ENCODE data around the gene LCN12.

Gene LCN12

GRCh38 chr9:136949817-136950655, 2.0 kb upstream of the LCN12 start:
- Histone ChIP-seq H3K9ac (ENCODE audit: low read length) (peak overlapping the region; percentile 62), H3K27ac (ENCODE audit: low read depth, low read length) (peak overlapping the region; percentile 22), H2BK15ac (replicated peaks; ENCODE audit: low read depth) (no peak overlapping the region), H3K36me3 (ENCODE audit: control insufficient read depth, insufficient read depth, low read length) (no peaks in the 10 kb centered on the region), H3K18ac (ENCODE audit: low read length) (no peak overlapping the region), H3K4me1 (ENCODE audit: control insufficient read depth, low read depth, low read length) (no peaks in the 10 kb centered on the region), H2AK5ac (ENCODE audit: low read length) (no peak overlapping the region), H3K79me1 (ENCODE audit: low read length) (no peaks in the 10 kb centered on the region), H3K4ac (ENCODE audit: low read depth, low read length) (peak overlapping the region; percentile 8), H3K23ac (ENCODE audit: low read length) (no peak overlapping the region), H2BK5ac (ENCODE audit: low read length) (no peak overlapping the region), H4K8ac (ENCODE audit: low read depth, low read length) (no peak overlapping the region), H3K56ac (ENCODE audit: low read length) (peak overlapping the region; percentile 85), H3K4me3 (ENCODE audit: low read length) (no peak overlapping the region), H3K4me2 (ENCODE audit: low read length) (peak overlapping the region; percentile 73), H3K27me3 (ENCODE audit: insufficient read depth, low read length, poor library complexity) (no peaks in the 10 kb centered on the region), H3K79me2 (ENCODE audit: control insufficient read depth, insufficient read depth, low read length) (no peaks in the 10 kb centered on the region), H2BK120ac (ENCODE audit: low read depth, low read length) (no peak overlapping the region), H4K5ac (ENCODE audit: low read length) (no peak overlapping the region)
- no CpG with 5 or more reads among the region's 63 CpGs for WGBS (ENCODE audit: extremely low coverage, insufficient coverage, low lambda C conversion rate)
- peak; percentile 94 for DNase-seq

GRCh38 chr9:136950656-136951276, 1.3 kb upstream of the LCN12 start:
- Histone ChIP-seq H2BK120ac (ENCODE audit: low read depth, low read length) (no peak overlapping the region), H3K4me2 (ENCODE audit: low read length) (no peak overlapping the region), H3K4me1 (ENCODE audit: control insufficient read depth, low read depth, low read length) (no peaks in the 10 kb centered on the region), H3K27me3 (ENCODE audit: insufficient read depth, low read length, poor library complexity) (no peaks in the 10 kb centered on the region), H2BK5ac (ENCODE audit: low read length) (no peak overlapping the region), H4K5ac (ENCODE audit: low read length) (no peak overlapping the region), H3K23ac (ENCODE audit: low read length) (no peak overlapping the region), H3K4me3 (ENCODE audit: low read length) (no peak overlapping the region), H4K8ac (ENCODE audit: low read depth, low read length) (no peak overlapping the region), H3K56ac (ENCODE audit: low read length) (peak overlapping the region; percentile 80), H2BK15ac (replicated peaks; ENCODE audit: low read depth) (no peak overlapping the region), H3K79me2 (ENCODE audit: control insufficient read depth, insufficient read depth, low read length) (no peaks in the 10 kb centered on the region), H2AK5ac (ENCODE audit: low read length) (no peak overlapping the region), H3K36me3 (ENCODE audit: control insufficient read depth, insufficient read depth, low read length) (no peaks in the 10 kb centered on the region), H3K79me1 (ENCODE audit: low read length) (no peaks in the 10 kb centered on the region), H3K4ac (ENCODE audit: low read depth, low read length) (peak overlapping the region; percentile 8), H3K27ac (ENCODE audit: low read depth, low read length) (no peak overlapping the region), H3K18ac (ENCODE audit: low read length) (no peak overlapping the region), H3K9ac (ENCODE audit: low read length) (peak overlapping the region; percentile 62)
- WGBS (ENCODE audit: extremely low coverage, insufficient coverage, low lambda C conversion rate) = no CpG with 5 or more reads among the region's 9 CpGs
- DNase-seq = no peak

GRCh38 chr9:136952321-136952850, 313 bp downstream of the LCN12 start:
- H2BK15ac ChIP-seq (replicated peaks; ENCODE audit: low read depth) = no peak overlapping the region
- H3K23ac ChIP-seq (ENCODE audit: low read length) = no peak overlapping the region
- no peak overlapping the region for H3K4ac ChIP-seq (ENCODE audit: low read depth, low read length)
- no peak overlapping the region for H3K4me3 ChIP-seq (ENCODE audit: low read length)
- no peak overlapping the region for H3K18ac ChIP-seq (ENCODE audit: low read length)
- no peak overlapping the region for H3K4me2 ChIP-seq (ENCODE audit: low read length)
- H3K27ac ChIP-seq (ENCODE audit: low read depth, low read length) = no peak overlapping the region
- H2BK5ac ChIP-seq (ENCODE audit: low read length) = no peak overlapping the region
- H3K56ac ChIP-seq (ENCODE audit: low read length) = no peak overlapping the region
- no peak overlapping the region for H4K8ac ChIP-seq (ENCODE audit: low read depth, low read length)
- no peaks in the 10 kb centered on the region for H3K27me3 ChIP-seq (ENCODE audit: insufficient read depth, low read length, poor library complexity)
- no peaks in the 10 kb centered on the region for H3K36me3 ChIP-seq (ENCODE audit: control insufficient read depth, insufficient read depth, low read length)
- H3K79me1 ChIP-seq (ENCODE audit: low read length) = no peaks in the 10 kb centered on the region
- WGBS (ENCODE audit: extremely low coverage, insufficient coverage, low lambda C conversion rate) = no CpG with 5 or more reads among the region's 15 CpGs
- H3K79me2 ChIP-seq (ENCODE audit: control insufficient read depth, insufficient read depth, low read length) = no peaks in the 10 kb centered on the region
- no peak overlapping the region for H3K9ac ChIP-seq (ENCODE audit: low read length)
- no peak for DNase-seq
- H4K5ac ChIP-seq (ENCODE audit: low read length) = no peak overlapping the region
- no peak overlapping the region for H2AK5ac ChIP-seq (ENCODE audit: low read length)
- H2BK120ac ChIP-seq (ENCODE audit: low read depth, low read length) = no peak overlapping the region
- H3K4me1 ChIP-seq (ENCODE audit: control insufficient read depth, low read depth, low read length) = no peaks in the 10 kb centered on the region

GRCh38 chr9:136952876-136953770, 1.1 kb downstream of the LCN12 start:
- Histone ChIP-seq H3K56ac (ENCODE audit: low read length) (no peak overlapping the region), H3K27me3 (ENCODE audit: insufficient read depth, low read length, poor library complexity) (no peaks in the 10 kb centered on the region), H4K8ac (ENCODE audit: low read depth, low read length) (no peak overlapping the region), H3K23ac (ENCODE audit: low read length) (no peak overlapping the region), H2BK120ac (ENCODE audit: low read depth, low read length) (no peak overlapping the region), H2BK5ac (ENCODE audit: low read length) (no peak overlapping the region), H2BK15ac (replicated peaks; ENCODE audit: low read depth) (no peak overlapping the region), H3K27ac (ENCODE audit: low read depth, low read length) (no peak overlapping the region), H3K79me1 (ENCODE audit: low read length) (no peaks in the 10 kb centered on the region), H3K4me1 (ENCODE audit: control insufficient read depth, low read depth, low read length) (no peaks in the 10 kb centered on the region), H3K4me2 (ENCODE audit: low read length) (no peak overlapping the region), H4K5ac (ENCODE audit: low read length) (no peak overlapping the region), H3K18ac (ENCODE audit: low read length) (no peak overlapping the region), H3K79me2 (ENCODE audit: control insufficient read depth, insufficient read depth, low read length) (no peaks in the 10 kb centered on the region), H3K9ac (ENCODE audit: low read length) (no peak overlapping the region), H3K36me3 (ENCODE audit: control insufficient read depth, insufficient read depth, low read length) (no peaks in the 10 kb centered on the region), H3K4ac (ENCODE audit: low read depth, low read length) (no peak overlapping the region), H2AK5ac (ENCODE audit: low read length) (no peak overlapping the region), H3K4me3 (ENCODE audit: low read length) (no peak overlapping the region)
- no peak for DNase-seq
- no CpG with 5 or more reads among the region's 44 CpGs for WGBS (ENCODE audit: extremely low coverage, insufficient coverage, low lambda C conversion rate)

GRCh38 chr9:136953771-136954269, 1.7 kb downstream of the LCN12 start:
- Histone ChIP-seq H3K4me1 (ENCODE audit: control insufficient read depth, low read depth, low read length) (no peaks in the 10 kb centered on the region), H3K18ac (ENCODE audit: low read length) (no peak overlapping the region), H3K79me2 (ENCODE audit: control insufficient read depth, insufficient read depth, low read length) (no peaks in the 10 kb centered on the region), H4K5ac (ENCODE audit: low read length) (no peak overlapping the region), H3K4me2 (ENCODE audit: low read length) (no peak overlapping the region), H3K79me1 (ENCODE audit: low read length) (no peaks in the 10 kb centered on the region), H2AK5ac (ENCODE audit: low read length) (no peak overlapping the region), H3K4me3 (ENCODE audit: low read length) (no peak overlapping the region), H2BK5ac (ENCODE audit: low read length) (no peak overlapping the region), H2BK120ac (ENCODE audit: low read depth, low read length) (no peak overlapping the region), H3K27me3 (ENCODE audit: insufficient read depth, low read length, poor library complexity) (no peaks in the 10 kb centered on the region), H2BK15ac (replicated peaks; ENCODE audit: low read depth) (no peak overlapping the region), H4K8ac (ENCODE audit: low read depth, low read length) (no peak overlapping the region), H3K56ac (ENCODE audit: low read length) (no peak overlapping the region), H3K23ac (ENCODE audit: low read length) (no peak overlapping the region), H3K27ac (ENCODE audit: low read depth, low read length) (no peak overlapping the region), H3K9ac (ENCODE audit: low read length) (no peak overlapping the region), H3K4ac (ENCODE audit: low read depth, low read length) (no peak overlapping the region), H3K36me3 (ENCODE audit: control insufficient read depth, insufficient read depth, low read length) (no peaks in the 10 kb centered on the region)
- no peak for DNase-seq
- no CpG with 5 or more reads among the region's 19 CpGs for WGBS (ENCODE audit: extremely low coverage, insufficient coverage, low lambda C conversion rate)

Measured in mesendoderm (in vitro differentiated cells).